Immature natural killer cell (primary cell): ENCODE data around the gene AIFM3. TPM values are rescaled to one million over a fixed set of nuclear protein-coding genes. Genes with fewer than 3 reads are reported as not detected.

Source experiments
- DNase-seq, 3 donors: peaks; one replicate each; pipeline ENCODE4 v3.0.0; 2022; ENCODE audit warnings: mixed read lengths in 1 of 3
- H3K27ac Mint-ChIP-seq, 6 donors: one replicate each; pipeline ENCODE4 v1.8.0; 2020; ENCODE audit warnings: mixed read lengths in 6 of 6, mild to moderate bottlenecking in 5 of 6, inconsistent platforms in 4 of 6, moderate library complexity in 3 of 6
- H3K27me3 Mint-ChIP-seq, 3 donors: one replicate each; pipeline ENCODE4 v1.8.0; 2020 to 2021; ENCODE audit warnings: low read depth in 3 of 3, mild to moderate bottlenecking in 3 of 3, mixed read lengths in 3 of 3, moderate library complexity in 3 of 3, inconsistent platforms in 1 of 3
- H3K36me3 Mint-ChIP-seq, 3 donors: one replicate each; pipeline ENCODE4 v1.8.0; 2020; ENCODE audit warnings: mixed read lengths in 3 of 3, inconsistent platforms in 2 of 3, mild to moderate bottlenecking in 2 of 3
- H3K4me1 Mint-ChIP-seq, 2 donors: one replicate each; pipeline ENCODE4 v1.8.0; 2020; ENCODE audit warnings: inconsistent platforms in 2 of 2, mild to moderate bottlenecking in 2 of 2, mixed read lengths in 2 of 2, moderate library complexity in 1 of 2
- H3K4me3 Mint-ChIP-seq, 5 donors: one replicate each; pipeline ENCODE4 v1.8.0; 2020; ENCODE audit warnings: mild to moderate bottlenecking in 5 of 5, mixed read lengths in 5 of 5, inconsistent platforms in 3 of 5, moderate library complexity in 3 of 5
- H3K9me3 Mint-ChIP-seq, 6 donors: one replicate each; pipeline ENCODE4 v1.8.0; 2020; ENCODE audit warnings: mild to moderate bottlenecking in 6 of 6, mixed read lengths in 6 of 6, inconsistent platforms in 4 of 6, moderate library complexity in 3 of 6
- polyA plus RNA-seq, 3 donors: library from polyadenylated mRNA; unstranded; fragments of 300-500 nt; fragmentation: Illumina TruSeq; gene quantifications; one replicate each; pipeline ENCODE4 v1.2.3, GENCODE V29; 2021

AIFM3 gene
- polyA plus RNA-seq, 3 donors from 2014 or later = 0.30 to 1.4 TPM; not detected in 1

DNA sequence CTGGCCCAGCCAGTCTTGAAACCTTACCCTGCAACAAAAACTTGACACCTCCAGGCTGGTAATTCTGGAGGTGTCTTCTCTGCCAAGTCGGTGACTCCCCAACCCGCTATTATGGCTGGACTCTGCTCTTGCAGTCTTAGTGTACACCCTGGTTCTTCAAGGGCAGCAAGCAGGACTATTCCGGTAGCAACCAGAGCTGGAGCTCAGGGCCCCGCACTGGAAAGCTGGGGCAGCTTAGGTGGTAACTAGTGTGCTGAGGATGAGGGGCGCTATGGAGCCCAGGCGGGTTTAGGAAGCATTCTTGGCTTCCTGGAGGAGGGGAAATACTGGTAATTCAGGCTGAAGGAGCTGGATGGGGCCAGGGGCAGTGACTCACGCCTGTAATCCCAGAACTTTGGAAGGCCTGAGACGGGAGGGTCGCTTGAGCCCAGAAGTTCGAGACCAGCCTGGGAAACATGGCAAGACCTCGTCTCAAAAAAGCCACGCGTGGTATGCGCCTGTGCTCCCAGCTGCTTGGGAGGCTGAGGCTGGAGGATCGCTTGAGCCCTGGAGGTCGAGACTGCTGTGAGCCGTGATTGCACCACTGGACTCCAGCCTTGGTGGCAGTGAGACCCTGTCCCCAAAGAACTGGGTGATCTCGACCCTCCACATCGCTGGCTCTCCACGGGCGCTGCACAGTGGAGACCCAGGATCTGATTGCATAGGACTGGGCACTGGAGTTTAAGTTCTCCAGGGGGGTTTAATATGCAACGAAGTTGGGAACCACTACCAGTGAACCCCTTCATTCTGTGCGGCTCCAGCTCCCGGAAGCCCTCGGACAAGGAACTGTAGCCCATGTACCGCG lies 10.6 kb upstream of the AIFM3 start:
- H3K4me1 Mint-ChIP-seq = peaks cover 15% of the 10 kb centered on the region in 2 donors
- DNase-seq = no peak
- H3K9me3 Mint-ChIP-seq = no peaks in the 10 kb centered on the region
- peak overlapping the region in 4 of 6 donors; percentile 35 to 76 (median 64) for H3K27ac Mint-ChIP-seq
- H3K27me3 Mint-ChIP-seq = peaks cover 2 to 6% (median 2%) of the 10 kb centered on the region in 3 donors
- peaks cover 0 to 4% (median 0%) of the 10 kb centered on the region in 3 donors for H3K36me3 Mint-ChIP-seq
- peak overlapping the region; percentile 81 to 89 (median 83) for H3K4me3 Mint-ChIP-seq

DNA sequence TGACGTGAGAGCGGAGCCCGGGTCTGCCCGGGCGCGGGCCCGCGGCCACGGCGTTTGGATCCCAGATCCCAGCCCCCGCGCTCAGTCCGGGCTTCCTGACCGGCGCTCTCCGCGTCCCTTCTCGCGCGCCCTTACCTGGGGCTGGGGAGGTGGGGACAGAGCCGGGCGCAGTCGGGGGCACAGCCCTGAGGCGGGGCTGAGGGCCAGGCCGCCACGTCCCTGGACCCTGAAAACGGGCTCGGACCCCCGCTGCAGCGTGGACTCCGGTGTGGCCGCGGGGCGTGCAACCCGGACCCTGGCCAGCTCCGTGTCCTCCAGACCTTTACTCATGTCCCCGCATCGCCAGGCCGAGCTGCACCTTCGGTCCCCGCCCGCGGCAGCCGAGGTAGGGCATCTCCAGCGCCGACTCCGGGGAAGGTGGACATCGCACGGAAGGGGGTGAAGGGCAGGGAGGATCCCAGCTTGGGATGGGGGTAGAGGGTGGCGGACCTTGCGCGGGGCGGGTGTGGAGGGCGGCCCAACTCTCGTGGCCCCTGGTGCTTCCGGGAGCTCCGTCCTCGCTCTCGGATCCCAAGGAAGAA lies 9.9 kb upstream of the AIFM3 start:
- peaks cover 15 to 17% of the 10 kb centered on the region in 2 donors for H3K4me1 Mint-ChIP-seq
- DNase-seq = peak in 1 of 3 donors; percentile 11
- peak overlapping the region in 2 of 6 donors; percentile 37 to 76 for H3K27ac Mint-ChIP-seq
- peaks cover 1 to 6% (median 5%) of the 10 kb centered on the region in 3 donors for H3K27me3 Mint-ChIP-seq
- peaks cover 0 to 4% (median 0%) of the 10 kb centered on the region in 3 donors for H3K36me3 Mint-ChIP-seq
- peak overlapping the region; percentile 82 to 89 (median 83) for H3K4me3 Mint-ChIP-seq
- no peaks in the 10 kb centered on the region for H3K9me3 Mint-ChIP-seq

DNA sequence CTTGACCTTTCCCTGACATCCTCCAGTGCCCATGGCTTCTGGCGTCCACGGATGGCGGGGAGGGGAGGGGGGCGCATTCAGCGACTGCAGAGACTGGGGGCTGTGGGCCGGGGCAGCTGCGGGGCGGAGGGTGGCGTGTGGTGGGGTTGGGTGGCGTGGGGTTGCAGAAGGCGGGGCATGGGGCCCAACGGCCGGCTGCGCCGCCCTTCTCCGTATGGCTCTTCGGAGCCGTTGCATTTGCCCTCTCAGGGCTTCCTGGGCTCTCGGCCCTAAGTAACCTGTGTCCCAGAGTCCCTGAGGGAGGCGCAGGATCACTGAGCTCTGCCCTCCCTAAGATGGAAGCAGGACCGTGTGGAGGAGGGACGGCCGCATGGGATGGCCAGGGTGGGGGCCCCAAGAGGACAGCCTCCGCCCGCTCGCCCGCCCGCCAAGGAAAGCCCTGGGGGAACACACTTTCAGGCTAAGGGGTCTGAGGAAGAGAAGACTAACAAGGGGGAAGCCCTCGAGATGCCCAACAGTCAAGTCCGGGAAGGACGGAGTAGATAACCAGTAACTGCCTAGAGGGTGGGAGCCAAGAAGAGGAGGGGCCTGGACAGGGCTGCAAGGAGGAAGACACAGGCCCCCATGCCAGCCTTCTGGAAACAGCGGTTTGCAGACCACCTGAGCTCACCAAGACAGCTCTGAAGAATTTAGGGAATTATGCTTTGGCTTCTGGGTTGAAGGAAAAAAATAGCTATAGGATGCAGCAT lies 9.2 kb upstream of the AIFM3 start:
- peaks cover 0 to 4% (median 0%) of the 10 kb centered on the region in 3 donors for H3K36me3 Mint-ChIP-seq
- H3K9me3 Mint-ChIP-seq = no peaks in the 10 kb centered on the region
- peak in 2 of 3 donors; percentile 27 for DNase-seq
- H3K27me3 Mint-ChIP-seq = peaks cover 1 to 5% (median 2%) of the 10 kb centered on the region in 3 donors
- peak overlapping the region; percentile 24 to 76 (median 53) for H3K27ac Mint-ChIP-seq
- peak overlapping the region; percentile 81 to 89 (median 83) for H3K4me3 Mint-ChIP-seq
- peaks cover 14 to 15% of the 10 kb centered on the region in 2 donors for H3K4me1 Mint-ChIP-seq

DNA sequence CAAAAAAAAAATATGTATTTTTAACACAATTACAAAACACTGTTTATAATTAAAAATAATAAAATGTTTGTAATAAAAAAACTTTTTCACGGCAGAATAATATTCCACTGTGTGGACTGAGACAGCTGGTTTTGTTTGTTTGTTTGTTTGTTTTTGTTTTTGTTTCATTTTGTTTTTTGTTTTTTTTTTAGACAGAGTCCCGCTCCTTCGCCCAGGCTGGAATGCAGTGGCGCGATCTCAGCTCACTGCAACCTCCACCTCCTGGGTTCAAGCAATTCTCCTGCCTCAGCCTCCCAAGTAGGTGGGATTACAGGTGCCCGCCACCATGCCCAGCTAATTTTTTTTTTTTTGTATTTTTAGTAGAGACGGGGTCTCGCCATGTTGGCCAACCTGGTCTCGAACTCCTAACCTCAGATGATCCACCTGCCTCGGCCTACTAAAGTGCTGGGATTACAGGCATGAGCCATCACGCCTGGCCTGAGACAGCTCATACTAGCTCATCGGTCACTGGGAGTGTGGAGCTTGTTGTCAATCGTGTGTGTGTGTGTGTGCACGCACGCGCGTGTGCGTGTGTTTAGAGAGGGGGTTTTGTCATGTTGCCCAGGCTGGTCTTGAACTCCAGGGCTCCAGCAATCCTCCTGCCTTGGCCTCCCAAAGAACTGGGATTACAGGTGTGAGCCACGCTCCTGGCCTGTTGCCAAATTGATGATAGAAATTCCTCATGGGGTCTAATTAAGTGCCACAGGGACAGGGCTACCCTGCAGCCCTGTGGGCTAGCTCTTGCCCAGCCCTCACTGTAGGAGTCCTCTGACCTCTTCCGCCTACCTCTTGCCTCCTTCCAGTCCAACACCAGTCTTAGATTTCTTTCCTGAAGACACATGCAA lies 7.2 kb upstream of the AIFM3 start:
- H3K4me3 Mint-ChIP-seq = peak overlapping the region in 3 of 5 donors; percentile 26 to 38 (median 31)
- no peak for DNase-seq
- peaks cover 3 to 13% (median 7%) of the 10 kb centered on the region in 3 donors for H3K27me3 Mint-ChIP-seq
- peaks cover 19 to 21% of the 10 kb centered on the region in 2 donors for H3K4me1 Mint-ChIP-seq
- no peaks in the 10 kb centered on the region for H3K9me3 Mint-ChIP-seq
- H3K36me3 Mint-ChIP-seq = no peaks in the 10 kb centered on the region
- peak overlapping the region in 1 of 6 donors; percentile 27 for H3K27ac Mint-ChIP-seq

DNA sequence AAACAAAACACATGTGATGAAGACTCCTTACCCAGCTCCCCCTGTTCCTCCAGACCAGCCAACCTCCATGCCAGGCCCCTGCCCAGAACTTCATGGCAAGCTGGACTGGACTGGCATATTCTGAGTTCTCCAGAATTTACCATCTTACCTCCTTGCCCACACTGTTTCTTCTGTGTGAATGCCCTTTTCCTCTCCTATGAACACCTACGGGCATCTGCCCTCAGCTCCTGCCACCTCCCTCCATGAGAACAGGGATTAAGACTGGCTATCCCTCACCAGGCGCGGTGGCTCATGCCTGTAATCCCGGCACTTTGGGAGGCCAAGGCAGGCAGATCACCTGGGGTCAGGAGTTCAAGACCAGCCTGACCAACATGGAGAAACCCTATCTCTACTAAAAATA lies 6.4 kb upstream of the AIFM3 start:
- H3K36me3 Mint-ChIP-seq = no peaks in the 10 kb centered on the region
- H3K4me3 Mint-ChIP-seq = peak overlapping the region in 1 of 5 donors; percentile 42
- peak overlapping the region in 2 of 6 donors; percentile 27 to 35 for H3K27ac Mint-ChIP-seq
- peaks cover 19 to 21% of the 10 kb centered on the region in 2 donors for H3K4me1 Mint-ChIP-seq
- DNase-seq = no peak
- peaks cover 3 to 14% (median 7%) of the 10 kb centered on the region in 3 donors for H3K27me3 Mint-ChIP-seq
- no peaks in the 10 kb centered on the region for H3K9me3 Mint-ChIP-seq

DNA sequence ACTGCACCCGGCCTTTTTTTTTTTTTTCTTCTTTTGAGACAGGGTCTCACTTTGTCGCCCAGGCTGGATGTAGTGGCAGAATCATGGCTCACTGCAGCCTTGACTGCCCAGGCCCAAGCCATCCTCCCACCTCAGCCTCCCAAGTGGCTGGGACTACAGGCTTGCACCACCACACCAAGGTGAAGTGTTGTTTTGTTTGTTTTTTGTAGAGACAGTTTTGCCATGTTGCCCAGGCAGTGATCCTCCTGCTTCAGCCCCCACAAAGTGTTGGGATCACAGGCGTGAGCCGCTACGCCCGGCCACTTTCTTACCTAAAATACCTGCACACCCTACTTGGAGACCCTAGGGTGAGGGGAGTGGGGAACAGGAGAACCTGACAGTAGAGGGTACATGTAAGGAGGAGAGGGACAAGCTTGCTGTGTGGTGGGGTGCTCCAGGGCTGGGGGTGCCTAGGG lies 4.5 kb upstream of the AIFM3 start:
- DNase-seq = no peak
- Mint-ChIP-seq H3K27me3 (peaks cover 5 to 17% (median 7%) of the 10 kb centered on the region in 3 donors), H3K27ac (no peak overlapping the region), H3K36me3 (no peaks in the 10 kb centered on the region), H3K4me3 (no peak overlapping the region), H3K4me1 (peaks cover 15 to 16% of the 10 kb centered on the region in 2 donors), H3K9me3 (no peaks in the 10 kb centered on the region)

DNA sequence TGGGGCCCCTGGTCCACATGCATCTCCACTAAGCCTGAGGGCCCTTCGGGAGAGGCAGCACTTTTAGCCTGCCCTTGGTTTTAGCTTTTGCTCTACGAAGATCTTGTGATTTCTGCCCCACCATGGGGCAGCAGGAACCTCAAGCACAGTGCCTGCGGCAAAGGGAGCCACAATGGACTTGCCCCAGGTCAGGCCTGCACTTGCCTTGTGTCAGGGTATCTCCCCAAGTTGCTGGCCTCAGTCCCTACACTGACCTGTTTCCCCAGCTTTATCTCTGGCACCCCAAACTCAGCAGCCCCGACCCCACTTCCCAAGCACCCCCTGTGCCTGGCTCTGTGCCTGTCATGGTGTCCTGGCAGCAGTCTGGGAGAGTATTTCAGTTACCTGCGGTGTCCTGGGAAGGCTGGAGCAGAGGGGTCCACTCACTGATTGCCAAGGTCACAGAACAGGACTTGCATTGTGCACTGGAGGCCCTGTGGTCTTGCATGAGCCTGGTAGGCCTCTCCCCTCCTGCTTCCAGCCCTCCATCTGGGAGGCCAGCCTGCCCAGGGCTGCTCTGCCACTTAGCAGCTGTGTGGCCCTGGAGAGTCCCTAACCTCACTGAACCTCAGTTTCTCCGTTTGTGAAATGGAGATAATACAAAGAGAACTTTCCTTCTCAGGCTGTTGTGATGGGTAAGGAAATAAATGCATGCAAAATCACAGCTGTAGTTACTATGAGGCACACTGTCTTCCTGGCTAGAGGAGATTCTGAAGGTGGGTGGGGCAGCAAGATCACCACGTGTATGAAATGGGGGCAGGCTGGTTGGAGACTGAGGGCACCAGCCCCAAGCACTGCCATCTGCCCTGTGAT lies 3.6 kb upstream of the AIFM3 start:
- peak overlapping the region in 1 of 6 donors; percentile 31 for H3K27ac Mint-ChIP-seq
- H3K36me3 Mint-ChIP-seq = no peaks in the 10 kb centered on the region
- no peaks in the 10 kb centered on the region for H3K9me3 Mint-ChIP-seq
- DNase-seq = no peak
- H3K27me3 Mint-ChIP-seq = peaks cover 5 to 17% (median 7%) of the 10 kb centered on the region in 3 donors
- H3K4me3 Mint-ChIP-seq = peak overlapping the region in 4 of 5 donors; percentile 4 to 30 (median 15)
- H3K4me1 Mint-ChIP-seq = peaks cover 7 to 8% of the 10 kb centered on the region in 2 donors

DNA sequence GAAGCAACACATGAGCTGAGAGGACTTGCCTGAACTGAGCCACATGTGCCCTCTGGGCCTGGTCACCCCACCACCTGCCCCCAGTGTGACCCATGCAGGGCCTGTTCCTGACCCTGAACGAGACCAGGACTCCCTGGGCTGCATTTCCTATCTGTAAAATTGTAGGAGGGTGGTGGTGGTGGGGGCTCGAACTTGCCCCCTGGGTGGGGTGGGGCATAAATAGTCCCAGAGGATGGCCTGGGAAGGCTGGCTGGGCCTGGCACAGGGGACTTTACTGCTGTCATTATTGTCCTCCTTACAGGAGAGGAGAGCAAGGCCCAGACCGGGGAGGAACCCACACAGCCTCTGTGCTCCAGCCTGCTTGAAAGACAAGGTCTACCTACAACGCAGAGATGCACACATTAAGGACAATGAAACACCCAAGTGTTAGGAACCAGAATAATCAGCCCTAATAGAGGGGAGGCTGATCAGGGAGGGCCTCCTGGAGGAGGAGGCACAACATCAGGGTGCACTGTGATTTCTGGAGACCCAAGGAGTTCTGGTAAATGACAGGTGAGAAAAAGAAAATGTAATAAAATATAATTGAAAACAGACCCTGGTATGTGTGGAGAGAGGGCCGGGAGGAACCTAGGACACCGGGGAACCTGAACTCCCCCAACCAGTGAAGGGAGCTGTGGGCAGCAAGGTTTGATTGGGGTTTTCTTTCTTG lies 2.8 kb upstream of the AIFM3 start:
- Mint-ChIP-seq H3K4me3 (peak overlapping the region; percentile 67 to 80 (median 77)), H3K27me3 (peaks cover 5 to 17% (median 9%) of the 10 kb centered on the region in 3 donors), H3K4me1 (peaks cover 6 to 7% of the 10 kb centered on the region in 2 donors), H3K9me3 (no peaks in the 10 kb centered on the region), H3K36me3 (no peaks in the 10 kb centered on the region), H3K27ac (peak overlapping the region in 1 of 6 donors; percentile 45)
- DNase-seq = no peak

DNA sequence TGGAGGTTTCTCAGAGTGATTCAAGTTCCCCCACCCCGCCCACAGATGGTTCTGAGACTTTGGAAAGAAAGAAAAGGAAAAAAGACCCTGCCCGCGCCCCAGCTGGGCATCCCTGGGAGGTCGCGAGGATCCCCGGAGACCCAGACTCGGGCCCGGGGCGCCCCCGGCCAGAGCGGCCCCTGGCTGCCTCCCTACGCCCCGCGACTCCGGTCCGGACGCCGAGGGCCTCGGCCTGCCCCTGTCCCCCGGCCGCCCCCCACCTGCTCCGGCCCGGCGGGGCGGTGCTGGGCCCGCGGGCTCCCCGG lies 2.3 kb upstream of the AIFM3 start:
- H3K36me3 Mint-ChIP-seq = no peaks in the 10 kb centered on the region
- H3K27me3 Mint-ChIP-seq = peaks cover 5 to 17% (median 9%) of the 10 kb centered on the region in 3 donors
- H3K4me3 Mint-ChIP-seq = peak overlapping the region; percentile 67 to 80 (median 77)
- peaks cover 6 to 7% of the 10 kb centered on the region in 2 donors for H3K4me1 Mint-ChIP-seq
- H3K27ac Mint-ChIP-seq = peak overlapping the region in 1 of 6 donors; percentile 45
- no peak for DNase-seq
- H3K9me3 Mint-ChIP-seq = no peaks in the 10 kb centered on the region

DNA sequence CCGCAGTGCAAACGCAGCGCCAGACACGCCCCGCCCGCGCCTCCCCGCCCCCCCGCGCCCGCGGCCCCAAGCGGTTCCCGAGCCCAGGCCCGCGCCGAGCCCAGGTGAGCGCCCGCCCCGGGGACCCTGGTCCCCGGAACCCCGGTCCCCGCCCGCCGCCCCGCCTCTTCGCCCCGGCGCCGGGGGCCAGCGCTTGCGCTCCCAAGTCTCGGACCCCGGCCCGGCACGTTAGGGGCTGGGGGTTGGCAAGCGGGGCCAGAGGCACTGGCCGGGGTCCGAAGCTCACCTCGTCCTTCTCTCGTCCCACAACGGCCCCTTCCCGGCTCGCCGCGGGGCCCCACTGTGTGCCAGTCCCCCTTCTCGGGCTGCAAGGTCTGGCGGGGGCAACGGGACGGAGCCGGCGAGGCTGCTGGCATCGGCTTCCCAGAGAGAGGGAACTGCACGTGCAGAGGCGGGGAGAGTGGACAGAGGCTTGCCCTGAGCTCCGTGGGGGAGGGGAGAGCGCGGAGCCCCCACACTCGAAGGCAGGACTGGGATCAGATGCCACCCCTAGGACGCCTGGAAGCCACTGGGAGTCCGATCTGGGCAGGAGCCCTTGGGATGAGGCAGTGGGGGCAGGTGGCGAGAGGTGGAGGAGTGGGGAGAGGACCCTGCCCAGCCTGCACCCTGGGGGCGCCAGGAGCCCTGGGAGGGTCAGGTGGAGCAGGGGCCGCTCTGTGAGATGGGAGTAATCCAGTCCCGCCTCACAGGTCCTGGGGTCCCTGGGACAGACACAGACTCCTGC lies 1.8 kb upstream of the AIFM3 start:
- no peak for DNase-seq
- Mint-ChIP-seq H3K36me3 (no peaks in the 10 kb centered on the region), H3K4me1 (peaks cover 6 to 7% of the 10 kb centered on the region in 2 donors), H3K9me3 (no peaks in the 10 kb centered on the region), H3K27ac (no peak overlapping the region), H3K4me3 (peak overlapping the region in 2 of 5 donors; percentile 18 to 32), H3K27me3 (peaks cover 5 to 16% (median 9%) of the 10 kb centered on the region in 3 donors)
